MCF 10A (cell line): ENCODE measurements around the gene WNT4. TPM values are rescaled to one million over a fixed set of nuclear protein-coding genes. Genes with fewer than 3 reads are reported as not detected.

Experiments used
- BruUV-seq: library from RNA; stranded (reverse); fragments of 400-500 nt; replicated peaks from 2 replicates; lab custom pipeline; 2021; lab: Mats Ljungman, UMichigan
- CTCF ChIA-PET: fragments of 300-600 bp; sonication (Branson Sonifier 250); formaldehyde crosslinking; extraction: SDS; loops from one replicate; lab custom pipeline; 2021; ENCODE audit warnings: antibody characterized with exemption, inconsistent platforms; lab: Yijun Ruan, JAX
- POLR2A ChIA-PET: fragments of 300-600, 350-650 bp; sonication (Branson Sonifier 250); formaldehyde crosslinking; extraction: SDS; loops from one replicate; lab custom pipeline; 2020; ENCODE audit warnings: antibody characterized with exemption, inconsistent platforms; lab: Yijun Ruan, JAX
- DNase-seq: peaks from one replicate; pipeline ENCODE4 v3.0.0-alpha.2; 2018; ENCODE audit not compliant: unreplicated experiment
- H3K27ac Mint-ChIP-seq: one replicate; pipeline ENCODE4 v1.8.0; 2022; ENCODE audit warnings: mild to moderate bottlenecking, low read depth, mixed read lengths; ENCODE audit not compliant: unreplicated experiment
- H3K27me3 Mint-ChIP-seq: one replicate; pipeline ENCODE4 v1.8.0; 2022; ENCODE audit warnings: mixed read lengths; ENCODE audit not compliant: insufficient read depth, unreplicated experiment
- H3K36me3 Mint-ChIP-seq: one replicate; pipeline ENCODE4 v1.8.0; 2022; ENCODE audit warnings: mild to moderate bottlenecking, moderate library complexity, mixed read lengths; ENCODE audit not compliant: insufficient read depth, unreplicated experiment
- H3K4me1 Mint-ChIP-seq: one replicate; pipeline ENCODE4 v1.8.0; 2022; ENCODE audit warnings: mixed read lengths; ENCODE audit not compliant: insufficient read depth, unreplicated experiment
- H3K4me3 Mint-ChIP-seq: one replicate; pipeline ENCODE4 v1.8.0; 2022; ENCODE audit warnings: mild to moderate bottlenecking, moderate library complexity, mixed read lengths; ENCODE audit not compliant: unreplicated experiment
- H3K9me3 Mint-ChIP-seq: one replicate; pipeline ENCODE4 v1.8.0; 2022; ENCODE audit warnings: mixed read lengths; ENCODE audit not compliant: unreplicated experiment
- intact Hi-C: fragments of 100-400 bp; cut with micrococcal nuclease; formaldehyde crosslinking; loops from 2 replicates; pipeline ENCODE4 v1.14.1; 2022
- total RNA-seq: library from RNA; stranded (reverse); gene quantifications from 2 replicates; pipeline ENCODE4 v1.2.3, GENCODE V29; 2022
- TF ChIP-seq, protein P1 (sequence below): fragments of 200-600 bp; IDR thresholded peaks from one replicate; pipeline ENCODE4 v1.8.0; 2022; ENCODE audit warnings: antibody characterized with exemption, mild to moderate bottlenecking; ENCODE audit not compliant: unreplicated experiment

Gene WNT4
- total RNA-seq, 1 experiment from 2014 or later = not detected

DNA sequence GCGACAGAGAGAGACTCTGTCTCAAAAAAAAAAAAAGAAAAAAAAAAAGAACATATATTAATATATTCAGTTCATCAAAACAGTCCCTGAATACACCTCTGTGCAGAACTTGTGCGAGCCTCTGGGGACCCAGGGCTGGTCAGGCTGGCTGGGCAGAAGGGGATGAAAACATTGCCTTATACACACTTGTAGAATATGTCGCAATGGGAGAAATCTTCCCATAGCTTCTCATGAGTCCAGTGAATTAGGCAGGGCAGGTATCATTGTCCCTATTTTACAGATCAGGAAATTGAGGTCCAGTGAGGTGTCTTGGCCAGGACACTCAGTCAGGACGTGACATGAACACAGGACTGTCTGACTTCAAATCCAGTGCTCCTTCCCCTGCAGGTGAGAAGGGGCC is 12.6 kb upstream of the WNT4 start:
- no peak overlapping the region for H3K4me3 Mint-ChIP-seq
- intact Hi-C loops = no loop called here
- POLR2A ChIA-PET = no interaction called here
- DNase-seq = no peak
- TF ChIP-seq, protein P1, sequence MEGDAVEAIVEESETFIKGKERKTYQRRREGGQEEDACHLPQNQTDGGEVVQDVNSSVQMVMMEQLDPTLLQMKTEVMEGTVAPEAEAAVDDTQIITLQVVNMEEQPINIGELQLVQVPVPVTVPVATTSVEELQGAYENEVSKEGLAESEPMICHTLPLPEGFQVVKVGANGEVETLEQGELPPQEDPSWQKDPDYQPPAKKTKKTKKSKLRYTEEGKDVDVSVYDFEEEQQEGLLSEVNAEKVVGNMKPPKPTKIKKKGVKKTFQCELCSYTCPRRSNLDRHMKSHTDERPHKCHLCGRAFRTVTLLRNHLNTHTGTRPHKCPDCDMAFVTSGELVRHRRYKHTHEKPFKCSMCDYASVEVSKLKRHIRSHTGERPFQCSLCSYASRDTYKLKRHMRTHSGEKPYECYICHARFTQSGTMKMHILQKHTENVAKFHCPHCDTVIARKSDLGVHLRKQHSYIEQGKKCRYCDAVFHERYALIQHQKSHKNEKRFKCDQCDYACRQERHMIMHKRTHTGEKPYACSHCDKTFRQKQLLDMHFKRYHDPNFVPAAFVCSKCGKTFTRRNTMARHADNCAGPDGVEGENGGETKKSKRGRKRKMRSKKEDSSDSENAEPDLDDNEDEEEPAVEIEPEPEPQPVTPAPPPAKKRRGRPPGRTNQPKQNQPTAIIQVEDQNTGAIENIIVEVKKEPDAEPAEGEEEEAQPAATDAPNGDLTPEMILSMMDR = no peak
- no peaks in the 10 kb centered on the region for H3K36me3 Mint-ChIP-seq
- no TSS peak for BruUV-seq
- H3K4me1 Mint-ChIP-seq = no peaks in the 10 kb centered on the region
- CTCF ChIA-PET = no interaction called here
- H3K27ac Mint-ChIP-seq = no peak overlapping the region
- H3K9me3 Mint-ChIP-seq = no peaks in the 10 kb centered on the region
- H3K27me3 Mint-ChIP-seq = peaks cover 11% of the 10 kb centered on the region

DNA sequence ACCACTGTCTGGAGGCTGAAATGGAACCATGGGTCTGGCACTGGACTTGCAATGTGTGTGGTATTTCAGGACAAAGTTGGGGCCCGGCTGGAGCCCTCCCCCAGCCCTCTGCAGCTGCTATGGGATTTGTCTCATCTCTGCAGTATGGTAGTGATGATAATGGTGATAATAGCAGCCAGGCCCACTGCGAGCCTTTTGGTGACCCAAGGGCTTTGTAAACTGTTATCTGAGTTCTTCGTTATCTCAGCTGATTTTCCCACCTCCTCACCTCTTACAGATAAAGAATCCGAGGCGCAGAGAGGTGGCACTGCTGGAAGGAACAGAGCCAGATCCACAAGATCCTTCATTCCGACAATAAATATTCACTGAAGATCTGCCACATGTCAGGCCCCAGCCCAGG is 11.7 kb upstream of the WNT4 start:
- Mint-ChIP-seq H3K9me3 (no peaks in the 10 kb centered on the region), H3K27ac (no peak overlapping the region), H3K4me3 (no peak overlapping the region), H3K4me1 (no peaks in the 10 kb centered on the region), H3K27me3 (peaks cover 18% of the 10 kb centered on the region), H3K36me3 (no peaks in the 10 kb centered on the region)
- DNase-seq = no peak
- POLR2A ChIA-PET = no interaction called here
- TF ChIP-seq, protein P1 = no peak
- intact Hi-C loops = no loop called here
- no TSS peak for BruUV-seq
- CTCF ChIA-PET = no interaction called here

DNA sequence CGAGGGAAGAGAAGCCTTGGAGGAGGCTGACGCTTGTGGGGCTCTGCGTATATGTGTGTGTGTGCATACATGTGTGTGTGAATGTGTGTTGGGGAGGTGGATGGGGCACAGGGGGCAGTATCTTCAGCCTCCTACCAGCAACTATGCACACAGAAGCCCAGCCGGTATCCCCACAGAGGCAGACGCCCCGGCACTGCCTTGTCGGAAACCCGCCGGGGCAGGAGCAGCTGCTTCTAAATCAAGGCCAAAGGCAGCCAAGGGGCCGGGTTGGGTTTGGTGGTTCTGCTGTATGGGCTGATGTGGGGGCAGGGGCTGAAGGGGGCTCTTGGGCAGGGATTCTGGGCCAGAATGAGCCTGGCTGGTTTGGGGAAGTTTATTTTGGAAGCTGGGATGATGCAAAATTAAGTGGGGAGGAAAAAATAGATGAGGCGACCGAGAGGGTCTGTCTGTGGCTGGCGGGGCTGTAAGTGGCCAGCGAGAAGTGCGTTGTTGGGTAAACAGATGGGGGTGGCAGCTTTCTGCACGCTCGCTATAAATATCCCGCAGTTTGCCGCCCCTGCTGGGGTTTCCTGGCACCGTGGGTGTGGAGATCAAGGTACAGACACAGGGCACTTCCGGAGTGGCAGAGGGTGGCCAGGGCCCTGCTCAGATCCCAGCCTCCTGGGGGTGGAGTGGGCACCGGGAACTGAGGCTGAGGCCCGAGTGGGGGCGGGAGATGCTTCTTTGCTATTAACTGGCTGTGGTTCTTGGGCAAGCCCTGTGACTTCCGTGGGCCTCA is 11.0 kb upstream of the WNT4 start:
- no peaks in the 10 kb centered on the region for H3K4me1 Mint-ChIP-seq
- no TSS peak for BruUV-seq
- H3K27me3 Mint-ChIP-seq = peaks cover 18% of the 10 kb centered on the region
- H3K4me3 Mint-ChIP-seq = no peak overlapping the region
- H3K36me3 Mint-ChIP-seq = no peaks in the 10 kb centered on the region
- intact Hi-C loops = no loop called here
- DNase-seq = no peak
- no peaks in the 10 kb centered on the region for H3K9me3 Mint-ChIP-seq
- no peak overlapping the region for H3K27ac Mint-ChIP-seq
- CTCF ChIA-PET = interaction anchor here (0.6 to 1.2 kb wide), 3 partner anchors 10 to 313 kb away, joined by 3 to 4 read pairs (median 4); no protein-coding TSS in a partner anchor
- TF ChIP-seq, protein P1 = no peak
- POLR2A ChIA-PET = no interaction called here

DNA sequence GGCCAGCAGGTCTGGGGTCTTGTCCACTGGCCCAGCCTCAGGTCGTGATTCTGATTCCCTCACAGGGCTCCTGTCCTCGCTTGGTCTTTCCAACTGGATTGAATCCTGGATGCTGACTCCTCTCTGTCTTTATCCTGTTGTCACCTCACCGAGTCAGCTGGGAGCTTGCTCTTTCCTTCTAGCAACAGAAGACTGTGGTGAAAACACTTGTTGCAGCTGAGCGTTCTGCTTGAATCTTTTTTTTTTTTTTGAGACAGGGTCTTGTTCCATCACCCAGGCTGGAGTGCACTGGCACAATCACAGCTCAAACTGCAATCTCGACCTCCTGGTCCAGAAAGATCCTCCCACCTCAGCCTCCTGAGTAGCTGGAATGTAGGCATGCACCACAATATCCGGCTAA is 8.0 kb upstream of the WNT4 start:
- no peak for DNase-seq
- Mint-ChIP-seq H3K4me1 (no peaks in the 10 kb centered on the region), H3K9me3 (no peaks in the 10 kb centered on the region), H3K36me3 (no peaks in the 10 kb centered on the region), H3K27ac (no peak overlapping the region), H3K27me3 (peaks cover 31% of the 10 kb centered on the region), H3K4me3 (no peak overlapping the region)
- no TSS peak for BruUV-seq
- POLR2A ChIA-PET = no interaction called here
- CTCF ChIA-PET = interaction anchor here (0.6 kb wide), 1 partner anchor 109 kb away, joined by 4 read pairs; no protein-coding TSS in a partner anchor
- TF ChIP-seq, protein P1 = no peak
- intact Hi-C loops = no loop called here
